NT2/D1 (cell line): ENCODE results near the gene KREMEN2.

Experiments
- DNase-seq: peaks from one replicate; pipeline ENCODE4 v3.0.0-alpha.2; 2011; ENCODE audit warnings: low read depth, low spot score
- H3K27me3 ChIP-seq: 2 replicates; pipeline ENCODE4 v1.6.0; 2011; ENCODE audit warnings: mild to moderate bottlenecking; ENCODE audit not compliant: insufficient read length, insufficient read depth
- H3K36me3 ChIP-seq: 2 replicates; pipeline ENCODE4 v1.6.1; 2011; ENCODE audit warnings: mild to moderate bottlenecking, low read length, mixed read lengths; ENCODE audit not compliant: insufficient read depth, insufficient read length
- H3K4me1 ChIP-seq: 2 replicates; pipeline ENCODE4 v1.5.1; 2011; ENCODE audit not compliant: insufficient read depth, insufficient read length
- H3K4me3 ChIP-seq: 2 replicates; pipeline ENCODE4 v1.5.1; 2011; ENCODE audit warnings: low read depth; ENCODE audit not compliant: insufficient read length
- H3K9ac ChIP-seq: 2 replicates; pipeline ENCODE4 v1.6.0; 2011; ENCODE audit warnings: low read depth; ENCODE audit not compliant: insufficient read length
- H3K9me3 ChIP-seq: 2 replicates; pipeline ENCODE4 v1.5.1; 2011; ENCODE audit warnings: mild to moderate bottlenecking, low read length; ENCODE audit not compliant: insufficient read depth
- SUZ12 ChIP-seq: IDR thresholded peaks from 2 replicates; pipeline ENCODE4 v1.6.1; 2011; ENCODE audit not compliant: insufficient read length, insufficient read depth; ENCODE audit errors: extremely low read depth
- YY1 ChIP-seq: IDR thresholded peaks from 2 replicates; pipeline ENCODE4 v1.6.1; 2011; ENCODE audit not compliant: insufficient read length, insufficient read depth
- ZNF274 ChIP-seq: IDR thresholded peaks from 2 replicates; pipeline ENCODE4 v1.6.1; 2011; ENCODE audit warnings: mild to moderate bottlenecking, low read depth, low read length

The KREMEN2 gene

DNA sequence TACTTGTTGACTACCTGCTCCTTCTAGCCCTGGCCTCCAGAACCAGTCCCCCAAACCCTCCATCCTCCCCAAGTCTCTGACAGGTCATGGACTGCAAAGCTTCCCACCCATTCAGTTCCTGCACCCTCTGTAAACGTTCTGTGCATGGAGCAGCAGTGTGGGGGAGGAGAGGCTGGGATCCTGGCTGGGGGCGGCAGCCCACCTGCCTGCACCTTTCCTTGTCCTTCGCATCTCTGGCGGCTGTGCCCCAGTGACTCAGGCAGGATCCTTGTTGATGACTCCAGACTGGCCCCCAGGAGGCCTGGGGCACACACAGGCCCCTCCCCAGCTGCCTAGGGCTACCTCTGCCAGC, 17.8 kb downstream of the KREMEN2 start:
- Histone ChIP-seq H3K4me1 (peaks cover 12% of the 10 kb centered on the region), H3K4me3 (peak overlapping the region; percentile 95), H3K27me3 (no peaks in the 10 kb centered on the region), H3K9ac (peak overlapping the region; percentile 100), H3K9me3 (no peaks in the 10 kb centered on the region), H3K36me3 (peaks cover 25% of the 10 kb centered on the region)
- TF ChIP-seq ZNF274 (no peak), YY1 (no peak), SUZ12 (no peak)
- DNase-seq: no peak

DNA sequence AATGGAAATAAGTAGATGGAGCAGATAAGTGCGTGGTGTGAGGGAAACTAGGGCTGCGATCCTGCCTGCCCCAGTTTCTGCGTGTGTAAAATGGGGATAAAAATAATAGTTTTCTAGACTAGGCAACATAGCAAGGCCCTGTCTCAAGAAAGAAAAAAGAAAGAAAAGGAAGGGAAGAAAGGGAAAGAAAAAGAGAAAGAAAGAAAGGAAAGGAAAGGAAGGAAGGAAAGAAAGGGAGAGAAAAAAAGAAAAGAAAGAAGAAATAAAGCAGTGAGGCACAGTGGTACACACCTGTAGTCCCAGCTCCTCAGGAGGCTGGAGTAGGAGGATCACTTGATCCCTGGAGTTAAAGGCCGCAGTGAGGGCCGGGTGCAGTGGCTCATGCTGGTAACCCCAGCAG, 18.3 kb downstream of the KREMEN2 start:
- Histone ChIP-seq H3K4me3 (no peak overlapping the region), H3K9ac (peak overlapping the region; percentile 100), H3K27me3 (no peaks in the 10 kb centered on the region), H3K9me3 (no peaks in the 10 kb centered on the region), H3K4me1 (peaks cover 14% of the 10 kb centered on the region), H3K36me3 (peaks cover 20% of the 10 kb centered on the region)
- TF ChIP-seq SUZ12: no peak
- TF ChIP-seq ZNF274: no peak
- TF ChIP-seq YY1: no peak
- no peak for DNase-seq

GRCh38 chr16:2983706-2984136, 19.6 kb downstream of the KREMEN2 start:
- Histone ChIP-seq H3K27me3 (no peaks in the 10 kb centered on the region), H3K4me1 (peaks cover 24% of the 10 kb centered on the region), H3K36me3 (peaks cover 8% of the 10 kb centered on the region), H3K4me3 (no peak overlapping the region), H3K9me3 (no peaks in the 10 kb centered on the region), H3K9ac (peak overlapping the region; percentile 71)
- no peak for TF ChIP-seq YY1
- DNase-seq: no peak

DNA sequence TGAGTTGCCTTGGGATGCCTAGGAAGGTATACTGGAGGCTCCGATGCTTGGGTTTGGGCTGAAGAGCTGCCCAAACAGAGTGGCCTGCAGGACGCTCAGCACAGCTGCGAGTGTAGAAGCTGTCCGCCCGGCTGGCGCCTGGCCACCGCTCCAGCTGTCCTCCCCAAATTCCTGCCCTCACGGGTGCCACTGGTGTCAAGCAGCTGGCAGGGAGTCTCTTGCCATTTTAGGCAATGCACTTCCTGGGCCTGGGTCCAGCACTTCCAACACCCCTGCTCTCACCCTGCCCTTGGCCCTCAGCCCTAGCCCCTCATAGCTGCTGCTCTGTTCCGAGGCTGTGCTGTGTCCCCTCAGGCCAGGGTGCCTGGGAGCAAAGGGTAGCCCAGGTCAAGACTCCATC, 21.4 kb downstream of the KREMEN2 start:
- Histone ChIP-seq H3K9me3 (no peaks in the 10 kb centered on the region), H3K4me1 (peaks cover 30% of the 10 kb centered on the region), H3K4me3 (no peak overlapping the region), H3K27me3 (no peaks in the 10 kb centered on the region), H3K9ac (peak overlapping the region; percentile 57), H3K36me3 (no peaks in the 10 kb centered on the region)
- no peak for TF ChIP-seq YY1
- no peak for TF ChIP-seq SUZ12
- no peak for TF ChIP-seq ZNF274
- no peak for DNase-seq

GRCh38 chr16:2985893-2986355, 21.8 kb downstream of the KREMEN2 start:
- H3K9me3 ChIP-seq: no peaks in the 10 kb centered on the region
- peak overlapping the region; percentile 5 for H3K9ac ChIP-seq
- TF ChIP-seq YY1 (no peak), ZNF274 (no peak), SUZ12 (no peak)
- no peak overlapping the region for H3K4me3 ChIP-seq
- peaks cover 34% of the 10 kb centered on the region for H3K4me1 ChIP-seq
- H3K27me3 ChIP-seq: no peaks in the 10 kb centered on the region
- H3K36me3 ChIP-seq: no peaks in the 10 kb centered on the region
- no peak for DNase-seq

DNA sequence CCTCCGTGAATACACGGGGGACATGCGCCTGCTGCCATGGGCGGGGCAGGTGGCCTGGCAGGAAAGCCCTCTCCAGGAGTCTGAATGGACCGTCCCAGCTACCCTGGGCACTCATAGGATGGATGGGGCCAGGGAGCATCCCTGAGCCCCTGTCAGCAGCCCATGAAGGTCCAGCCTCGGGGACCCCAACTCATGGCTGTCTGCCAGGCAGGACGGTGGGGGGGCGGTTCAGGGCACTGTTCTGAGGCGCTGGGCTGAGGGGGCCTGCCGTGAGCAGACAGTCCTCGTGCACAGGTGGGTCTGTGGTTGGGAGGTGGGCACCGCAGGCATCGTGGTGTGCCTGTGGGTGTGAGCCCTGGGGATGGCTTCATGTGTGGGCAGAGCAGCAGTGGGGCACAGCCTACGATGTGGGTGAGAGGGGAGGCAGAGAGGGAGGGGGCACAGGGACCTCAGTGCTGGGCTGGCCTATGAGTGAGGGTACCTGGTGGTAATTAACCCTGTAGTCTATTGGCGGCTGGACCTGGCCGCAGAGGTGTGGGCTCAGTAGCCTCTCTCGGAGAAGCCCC, 22.6 kb downstream of the KREMEN2 start:
- TF ChIP-seq YY1: no peak
- no peak for DNase-seq
- H3K4me1 ChIP-seq: peaks cover 36% of the 10 kb centered on the region

DNA sequence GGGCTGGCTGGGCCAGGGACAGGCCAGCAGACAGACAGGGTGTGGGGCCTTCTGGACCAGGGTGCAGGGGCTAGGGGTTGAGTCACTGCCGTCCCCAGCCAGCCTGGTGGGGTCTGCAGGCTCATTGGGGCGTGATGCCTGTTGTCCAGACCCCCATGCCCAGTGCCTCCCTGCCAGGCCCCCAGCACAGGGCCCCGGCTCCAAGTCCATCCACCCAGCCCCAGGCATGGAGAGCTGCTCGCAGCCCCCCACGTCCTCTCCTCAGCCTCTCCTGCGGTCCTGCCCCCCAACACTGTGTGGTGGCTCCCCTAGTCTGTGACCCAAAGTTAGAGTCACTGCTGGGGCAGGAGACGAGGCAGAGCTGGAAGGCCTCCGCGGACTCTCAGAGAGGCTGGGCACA, 23.2 kb downstream of the KREMEN2 start:
- TF ChIP-seq ZNF274 (no peak), SUZ12 (no peak), YY1 (no peak)

More for the DNA sequence above, 22.6 kb downstream of the KREMEN2 start:
- Histone ChIP-seq H3K9me3 (no peaks in the 10 kb centered on the region), H3K4me3 (no peak overlapping the region), H3K36me3 (no peaks in the 10 kb centered on the region), H3K9ac (peak overlapping the region; percentile 5), H3K27me3 (peaks cover under 1% of the 10 kb centered on the region)

DNA sequence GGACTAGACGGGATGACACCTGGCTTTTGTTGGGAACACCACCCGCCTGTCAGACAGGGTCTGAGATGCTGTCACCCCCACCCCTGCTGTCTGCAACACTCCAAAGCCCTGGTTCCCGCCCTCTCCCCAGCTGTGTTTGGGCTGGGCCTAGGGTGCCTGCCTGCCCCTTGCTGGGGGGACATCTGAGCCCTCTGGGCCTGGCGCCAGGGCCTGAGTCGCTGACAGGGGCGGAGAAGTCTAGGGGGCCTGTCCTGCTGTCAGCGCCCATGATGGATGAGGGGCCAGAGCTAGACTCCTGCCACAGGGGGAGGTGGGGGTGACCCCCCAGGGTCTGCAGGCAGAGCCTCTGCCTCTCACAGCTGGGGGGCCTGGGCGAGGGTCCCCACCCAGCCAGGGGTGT, 23.8 kb downstream of the KREMEN2 start:
- H3K9ac ChIP-seq: peak overlapping the region; percentile 56
- no peaks in the 10 kb centered on the region for H3K36me3 ChIP-seq
- no peak overlapping the region for H3K4me3 ChIP-seq
- H3K9me3 ChIP-seq: no peaks in the 10 kb centered on the region
- no peak for TF ChIP-seq ZNF274
- TF ChIP-seq YY1: no peak
- TF ChIP-seq SUZ12: no peak
- H3K4me1 ChIP-seq: peaks cover 37% of the 10 kb centered on the region
- H3K27me3 ChIP-seq: peaks cover 3% of the 10 kb centered on the region
- DNase-seq: no peak

More for the DNA sequence above, 23.2 kb downstream of the KREMEN2 start:
- peak overlapping the region; percentile 56 for H3K9ac ChIP-seq
- H3K4me1 ChIP-seq: peaks cover 36% of the 10 kb centered on the region
- H3K27me3 ChIP-seq: peaks cover 3% of the 10 kb centered on the region
- DNase-seq: no peak
- no peaks in the 10 kb centered on the region for H3K36me3 ChIP-seq
- H3K9me3 ChIP-seq: no peaks in the 10 kb centered on the region
- H3K4me3 ChIP-seq: no peak overlapping the region
